Fibroblast of villous mesenchyme (primary cell): Measurements from ENCODE around the gene TCF12. TPM values are rescaled to one million over a fixed set of nuclear protein-coding genes. Genes with fewer than 3 reads are reported as not detected.

Experiments
- DNase-seq: peaks from one replicate; pipeline ENCODE4 v3.0.0-alpha.2; 2010; ENCODE audit warnings: low read depth
- H3K4me3 ChIP-seq: 2 replicates; pipeline ENCODE4 v1.5.1; 2011; ENCODE audit warnings: low read depth, mild to moderate bottlenecking, low read length
- CTCF ChIP-seq: IDR thresholded peaks from 2 replicates; pipeline ENCODE4 v1.5.1; 2012; ENCODE audit warnings: low read depth, mild to moderate bottlenecking, low read length; ENCODE audit not compliant: insufficient read depth
- total RNA-seq: library from RNA; depleted of rRNA; stranded (reverse); fragments of >200 nt; gene quantifications from 2 replicates; pipeline ENCODE4 v1.2.3, GENCODE V29; 2012

The TCF12 gene
- total RNA-seq, 1 donor = 110 TPM

GRCh38 chr15:56972016-56972415 is 53.6 kb downstream of the TCF12 start:
- no peak for DNase-seq
- TF ChIP-seq CTCF = no peak
- no peak overlapping the region for H3K4me3 ChIP-seq

GRCh38 chr15:56972426-56972825 is 54.0 kb downstream of the TCF12 start:
- TF ChIP-seq CTCF = no peak
- H3K4me3 ChIP-seq = no peak overlapping the region
- peak; percentile 33 for DNase-seq

GRCh38 chr15:56973463-56973862 is 55.0 kb downstream of the TCF12 start:
- TF ChIP-seq CTCF = no peak
- H3K4me3 ChIP-seq = no peak overlapping the region
- DNase-seq = no peak

GRCh38 chr15:56977232-56977631 is 58.8 kb downstream of the TCF12 start:
- TF ChIP-seq CTCF = no peak
- no peak for DNase-seq
- H3K4me3 ChIP-seq = no peak overlapping the region

GRCh38 chr15:56978898-56979662 is 60.6 kb downstream of the TCF12 start:
- no peak for TF ChIP-seq CTCF
- H3K4me3 ChIP-seq = no peak overlapping the region
- no peak for DNase-seq

- no peak for TF ChIP-seq CTCF
- H3K4me3 ChIP-seq = no peak overlapping the region
- no peak for DNase-seq
Measured at GRCh38 chr15:56980473-56980872, 62.0 kb downstream of the TCF12 start.

- no peak for TF ChIP-seq CTCF
- DNase-seq = no peak
- no peak overlapping the region for H3K4me3 ChIP-seq
Measured at GRCh38 chr15:56981160-56981559, 62.7 kb downstream of the TCF12 start.
